PC-9 (cell line): ENCODE measurements around the gene AIRE. TPM values are rescaled to one million over a fixed set of nuclear protein-coding genes. Genes with fewer than 3 reads are reported as not detected.
"Not testable (repeated sequence)": the region's sequence is repeated elsewhere in the genome, so short reads cannot be mapped to it uniquely, and the experiment has no call there.

Experiments used
- BruUV-seq: library from RNA; stranded (reverse); fragments of 400-500 nt; replicated peaks from 2 replicates; lab custom pipeline; 2021; lab: Mats Ljungman, UMichigan
- CTCF ChIA-PET: fragments of 300-600 bp; sonication (Branson Sonifier 250); formaldehyde crosslinking; loops from one replicate; lab custom pipeline; 2022; ENCODE audit warnings: antibody characterized with exemption; lab: Charles Lee
- POLR2A ChIA-PET: fragments of 300-600 bp; sonication (Branson Sonifier 250); formaldehyde crosslinking; loops from one replicate; lab custom pipeline; 2022; ENCODE audit warnings: antibody characterized with exemption; ENCODE audit not compliant: unreplicated experiment; lab: Charles Lee
- DNase-seq, 2 experiments: peaks; one replicate each; pipeline versions ENCODE4 v3.0.0 to v3.0.0-alpha.2; 2015 to 2022; ENCODE audit warnings: mixed read lengths in 1 of 2
- H2AFZ ChIP-seq: fragments of 200-600 bp; sonication (generic); 2 replicates; pipeline ENCODE4 v1.8.1; 2017; ENCODE audit warnings: antibody characterized with exemption
- H3F3A ChIP-seq: fragments of 200-600 bp; sonication (generic); 2 replicates; pipeline ENCODE4 v1.8.1; 2017; ENCODE audit warnings: antibody characterized with exemption, mild to moderate bottlenecking, low read depth; ENCODE audit not compliant: insufficient read depth
- H3K27ac ChIP-seq: fragments of 200-600 bp; sonication (generic); 2 replicates; pipeline ENCODE4 v1.6.1; 2016; ENCODE audit warnings: mixed run types
- H3K27me3 ChIP-seq: fragments of 200-600 bp; sonication (generic); 2 replicates; pipeline ENCODE4 v1.6.1; 2016; ENCODE audit warnings: low read depth, mixed run types; ENCODE audit not compliant: insufficient read depth
- H3K36me3 ChIP-seq: fragments of 200-600 bp; sonication (generic); 2 replicates; pipeline ENCODE4 v1.6.1; 2016; ENCODE audit warnings: low read depth, mixed run types
- H3K4me1 ChIP-seq: fragments of 200-600 bp; sonication (generic); replicated peaks from 2 replicates; pipeline ENCODE4 v1.6.1; 2016; ENCODE audit warnings: mixed run types; ENCODE audit not compliant: insufficient read depth
- H3K4me2 ChIP-seq: fragments of 200-600 bp; sonication (generic); 2 replicates; pipeline ENCODE4 v1.6.1; 2017; ENCODE audit warnings: mixed run types
- H3K4me3 ChIP-seq: fragments of 200-600 bp; sonication (generic); 2 replicates; pipeline ENCODE4 v1.6.1; 2016; ENCODE audit warnings: mixed run types
- H3K79me2 ChIP-seq: fragments of 200-600 bp; sonication (generic); 2 replicates; pipeline ENCODE4 v1.6.1; 2017; ENCODE audit warnings: low read depth, mixed run types
- H3K9me2 ChIP-seq: fragments of 200-600 bp; sonication (generic); 2 replicates; pipeline ENCODE4 v1.8.1; 2017; ENCODE audit warnings: mild to moderate bottlenecking; ENCODE audit not compliant: insufficient read depth
- H3K9me3 ChIP-seq: fragments of 200-600 bp; sonication (generic); 2 replicates; pipeline ENCODE4 v1.8.1; 2016; ENCODE audit warnings: low read depth; ENCODE audit not compliant: insufficient read depth
- H4K20me1 ChIP-seq: fragments of 200-600 bp; sonication (generic); 2 replicates; pipeline ENCODE4 v1.8.1; 2017; ENCODE audit not compliant: insufficient read depth
- CTCF ChIP-seq: fragments of 200-600 bp; sonication (generic); conservative IDR thresholded peaks from 2 replicates; pipeline ENCODE4 v1.6.1; 2017; ENCODE audit warnings: mixed run types, antibody characterized with exemption, mild to moderate bottlenecking, moderate library complexity
- EZH2 ChIP-seq: fragments of 200-600 bp; sonication (generic); IDR thresholded peaks from 2 replicates; pipeline ENCODE4 v1.8.0; 2017; ENCODE audit warnings: antibody characterized with exemption, low read depth
- intact Hi-C: fragments of 100-400 bp; cut with micrococcal nuclease; formaldehyde crosslinking; loops from one replicate; pipeline ENCODE4 v1.10.0; 2022; ENCODE audit not compliant: unreplicated experiment
- total RNA-seq: library from RNA; stranded (reverse); gene quantifications from 2 replicates; pipeline ENCODE4 v1.2.3, GENCODE V29; 2021

The AIRE gene
- total RNA-seq, 1 experiment from 2014 or later = not detected

- Histone ChIP-seq H2AFZ (no peak overlapping the region), H3K4me3 (no peak overlapping the region), H4K20me1 (peaks cover 22% of the 10 kb centered on the region), H3K79me2 (peaks cover 10% of the 10 kb centered on the region; the same call in 1 of the 2 replicates), H3K9me3 (no peaks in the 10 kb centered on the region), H3K36me3 (no peaks in the 10 kb centered on the region), H3K4me2 (no peak overlapping the region), H3K27ac (no peak overlapping the region), H3F3A (peaks cover 15% of the 10 kb centered on the region; the same call in 1 of the 2 replicates), H3K9me2 (no peaks in the 10 kb centered on the region), H3K27me3 (no peaks in the 10 kb centered on the region), H3K4me1 (0 out of 2 replicates have a peak, but pooled peaks cover 12% of the 10 kb centered on the region)
- no peak for TF ChIP-seq CTCF
- TF ChIP-seq EZH2 = no peak
- no TSS peak for BruUV-seq
- ChIA-PET CTCF (no interaction called here), POLR2A (no interaction called here)
- intact Hi-C loops = no loop called here
- no peak for DNase-seq
Measured at GRCh38 chr21:44301961-44302406, 16.3 kb downstream of the AIRE start.

GRCh38 chr21:44302573-44303401 lies 17.1 kb downstream of the AIRE start:
- H3K9me2 ChIP-seq, H3K27me3 ChIP-seq, POLR2A ChIA-PET, H3K4me2 ChIP-seq, H3K4me3 ChIP-seq, intact Hi-C loops, H3K79me2 ChIP-seq, CTCF ChIA-PET, H3K9me3 ChIP-seq, H3K36me3 ChIP-seq, H2AFZ ChIP-seq, DNase-seq, H3K27ac ChIP-seq, BruUV-seq: not testable (repeated sequence)
- Histone ChIP-seq H4K20me1 (peaks cover 22% of the 10 kb centered on the region), H3K4me1 (0 out of 2 replicates have a peak, but pooled peaks cover 11% of the 10 kb centered on the region), H3F3A (peaks cover 14% of the 10 kb centered on the region; the same call in 1 of the 2 replicates)
- peak; percentile 31; the same call in 1 of the 2 replicates for TF ChIP-seq CTCF

- intact Hi-C loops = no loop called here
- Histone ChIP-seq H3K9me3 (no peaks in the 10 kb centered on the region), H3K36me3 (no peaks in the 10 kb centered on the region), H3K27ac (no peak overlapping the region), H3K9me2 (no peaks in the 10 kb centered on the region), H4K20me1 (peaks cover 22% of the 10 kb centered on the region), H2AFZ (no peak overlapping the region), H3F3A (peaks cover 6% of the 10 kb centered on the region; the same call in 1 of the 2 replicates), H3K4me3 (no peak overlapping the region), H3K27me3 (no peaks in the 10 kb centered on the region), H3K79me2 (peaks cover 10% of the 10 kb centered on the region; the same call in 1 of the 2 replicates), H3K4me1 (0 out of 2 replicates have a peak, but pooled peaks cover 6% of the 10 kb centered on the region), H3K4me2 (no peak overlapping the region)
- ChIA-PET POLR2A (no interaction called here), CTCF (no interaction called here)
- no peak for DNase-seq
- TF ChIP-seq CTCF = no peak
- no peak for TF ChIP-seq EZH2
- BruUV-seq = no TSS peak
Measured at GRCh38 chr21:44303490-44303981, 17.9 kb downstream of the AIRE start.
